ENCODE results near the gene ERMARD.

ERMARD gene

DNA sequence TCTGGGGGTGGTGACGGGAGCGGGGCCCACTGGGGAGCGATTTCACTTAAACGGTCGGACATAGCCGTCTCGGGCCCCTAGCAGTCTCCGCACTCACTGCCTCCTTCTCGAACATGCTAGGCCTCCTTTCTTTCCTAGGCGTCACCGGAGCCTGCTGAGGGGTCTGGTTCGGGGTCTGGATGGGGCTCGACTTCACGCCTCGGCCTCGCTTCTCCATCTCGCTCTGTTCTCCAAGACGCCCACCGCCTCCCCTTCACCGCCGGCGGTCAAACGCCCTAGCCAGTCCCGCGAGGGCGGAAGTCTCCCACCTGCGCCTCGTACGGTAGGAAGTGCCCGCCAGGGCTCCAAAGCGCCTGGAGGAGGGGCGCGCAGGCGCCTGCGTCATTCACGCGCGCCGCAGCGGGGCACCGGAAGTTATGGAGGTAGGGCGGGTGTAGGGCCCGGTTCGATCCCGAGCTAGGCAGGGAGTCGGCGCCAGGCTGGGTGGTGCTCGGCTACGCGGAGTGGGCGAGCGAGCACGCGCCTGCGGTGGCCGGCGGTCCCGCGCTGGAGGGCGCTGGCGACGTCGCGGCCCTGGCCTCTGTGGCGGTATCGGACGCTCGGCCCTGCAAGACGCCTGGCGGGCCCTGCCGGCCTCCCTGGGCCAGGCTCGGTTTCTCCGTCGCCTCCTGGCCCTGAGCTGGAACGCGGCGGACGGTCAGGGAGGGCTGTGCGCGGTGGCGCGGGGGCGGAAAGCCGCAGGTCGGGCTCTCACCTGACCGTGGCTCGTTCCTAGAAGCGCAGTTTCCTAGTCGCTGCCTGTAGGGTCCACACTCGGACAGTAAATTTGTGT is at the start of gene ERMARD, which contains the start of gene DYNLT2:
Gene ERMARD (plus strand): TSS at position 381 of the 832 bp plus-strand sequence. CDS start 36 bp downstream, at position 417.
Gene DYNLT2 (minus strand): TSS at position 331 of the 832 bp plus-strand sequence. CDS start 114 bp downstream, at position 217.
- TF ChIP-seq, protein P1, sequence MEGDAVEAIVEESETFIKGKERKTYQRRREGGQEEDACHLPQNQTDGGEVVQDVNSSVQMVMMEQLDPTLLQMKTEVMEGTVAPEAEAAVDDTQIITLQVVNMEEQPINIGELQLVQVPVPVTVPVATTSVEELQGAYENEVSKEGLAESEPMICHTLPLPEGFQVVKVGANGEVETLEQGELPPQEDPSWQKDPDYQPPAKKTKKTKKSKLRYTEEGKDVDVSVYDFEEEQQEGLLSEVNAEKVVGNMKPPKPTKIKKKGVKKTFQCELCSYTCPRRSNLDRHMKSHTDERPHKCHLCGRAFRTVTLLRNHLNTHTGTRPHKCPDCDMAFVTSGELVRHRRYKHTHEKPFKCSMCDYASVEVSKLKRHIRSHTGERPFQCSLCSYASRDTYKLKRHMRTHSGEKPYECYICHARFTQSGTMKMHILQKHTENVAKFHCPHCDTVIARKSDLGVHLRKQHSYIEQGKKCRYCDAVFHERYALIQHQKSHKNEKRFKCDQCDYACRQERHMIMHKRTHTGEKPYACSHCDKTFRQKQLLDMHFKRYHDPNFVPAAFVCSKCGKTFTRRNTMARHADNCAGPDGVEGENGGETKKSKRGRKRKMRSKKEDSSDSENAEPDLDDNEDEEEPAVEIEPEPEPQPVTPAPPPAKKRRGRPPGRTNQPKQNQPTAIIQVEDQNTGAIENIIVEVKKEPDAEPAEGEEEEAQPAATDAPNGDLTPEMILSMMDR (IDR thresholded peaks at IDR 0.05; ENCODE audit: low read depth, low read length, missing control alignments): no peak
- peak; percentile 73 for DNase-seq (ENCODE audit: low read depth)
- H3K4me3 ChIP-seq (ENCODE audit: low read depth, low read length): peak within 1 kb of the TSS; percentile 88

DNA sequence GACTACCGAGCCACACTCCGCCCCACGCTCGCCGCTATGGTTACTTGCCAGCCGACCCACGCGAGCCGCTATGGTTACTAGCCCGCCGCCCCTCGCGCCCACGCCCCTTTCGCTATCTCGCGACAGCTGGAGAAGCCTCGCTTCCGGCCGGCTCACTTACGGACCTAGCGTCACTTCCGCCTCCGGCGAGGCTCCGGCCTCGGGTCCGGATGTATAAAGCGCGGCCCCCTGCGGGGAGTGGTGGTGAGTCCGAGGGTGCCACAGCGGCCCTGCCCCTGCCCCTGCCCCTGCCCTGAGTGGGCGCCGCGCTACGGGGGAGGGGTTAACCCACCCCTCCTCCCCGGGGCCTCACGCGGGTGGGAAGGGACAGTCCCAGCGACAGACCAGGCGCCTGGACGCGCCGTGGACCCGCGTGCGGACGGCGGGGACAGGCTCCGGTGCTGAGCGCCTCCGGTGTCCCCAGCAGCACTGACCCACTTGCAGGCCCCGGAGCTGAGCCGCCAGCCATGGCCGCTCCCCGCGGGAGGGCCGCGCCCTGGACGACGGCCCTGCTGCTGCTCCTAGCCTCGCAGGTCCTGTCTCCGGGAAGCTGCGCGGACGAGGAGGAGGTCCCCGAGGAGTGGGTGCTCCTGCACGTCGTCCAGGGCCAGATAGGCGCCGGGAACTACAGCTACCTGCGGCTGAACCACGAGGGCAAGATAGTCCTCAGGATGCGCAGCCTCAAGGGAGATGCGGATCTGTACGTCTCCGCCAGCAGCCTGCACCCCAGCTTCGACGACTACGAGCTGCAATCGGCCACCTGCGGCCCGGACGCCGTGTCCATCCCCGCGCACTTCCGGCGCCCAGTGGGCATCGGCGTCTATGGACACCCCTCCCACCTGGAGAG is 49.2 kb upstream of the ERMARD start, which contains the start of the genes C6orf120 and WDR27:
Gene C6orf120 (plus strand): TSS at position 173 of the 886 bp plus-strand sequence. CDS start 334 bp downstream, at position 507.
Gene WDR27 (minus strand): TSS at position 76 of the 886 bp plus-strand sequence. CDS start 13,024 bp downstream, outside the sequence.
- TF ChIP-seq, protein P1 (IDR thresholded peaks at IDR 0.05; ENCODE audit: low read depth, low read length, missing control alignments): no peak
- peak within 1 kb of the TSS; percentile 79 for H3K4me3 ChIP-seq (ENCODE audit: low read depth, low read length)
- peak; percentile 86 for DNase-seq (ENCODE audit: low read depth)

DNA sequence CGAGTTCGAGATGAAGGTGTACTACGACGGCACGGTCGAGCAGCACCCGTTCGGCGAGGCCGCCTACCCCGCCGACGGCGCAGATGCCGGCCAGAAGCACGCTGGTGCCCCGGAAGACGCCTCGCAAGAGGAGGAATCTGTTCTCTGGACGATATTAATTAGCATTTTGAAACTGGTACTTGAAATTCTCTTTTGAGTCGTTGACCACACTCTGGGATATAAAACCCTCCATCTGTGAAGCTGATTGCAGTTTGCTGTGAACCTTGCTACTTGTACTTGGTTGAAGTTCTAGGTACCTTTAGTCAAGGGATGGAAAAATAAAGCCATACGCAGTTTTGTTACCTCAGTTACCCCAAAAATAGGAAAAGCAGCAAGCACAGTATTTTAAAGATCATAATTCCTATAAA is 48.6 kb upstream of the ERMARD start:
- TF ChIP-seq, protein P1 (IDR thresholded peaks at IDR 0.05; ENCODE audit: low read depth, low read length, missing control alignments): no peak
- peak overlapping the region; percentile 79 for H3K4me3 ChIP-seq (ENCODE audit: low read depth, low read length)
- no peak for DNase-seq (ENCODE audit: low read depth)

DNA sequence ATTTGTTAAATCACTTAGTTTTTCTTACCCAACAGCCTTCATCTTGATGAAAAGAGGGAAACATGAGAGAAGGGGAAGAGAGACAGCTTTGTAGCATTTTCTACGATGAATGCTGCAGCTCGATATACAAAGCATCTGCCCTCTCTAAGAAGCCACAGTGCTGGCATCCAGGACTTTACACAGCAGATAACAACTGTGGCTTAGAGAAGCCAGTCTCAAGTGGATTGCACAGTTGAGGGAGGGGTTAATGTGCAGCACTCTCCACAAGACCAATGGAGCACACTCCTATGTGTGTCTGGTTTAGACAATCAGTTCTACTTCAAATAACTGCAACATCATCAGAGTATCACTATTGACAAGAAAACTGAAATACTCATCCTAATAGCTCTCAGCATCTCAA is 43.6 kb upstream of the ERMARD start:
- TF ChIP-seq, protein P1 (IDR thresholded peaks at IDR 0.05; ENCODE audit: low read depth, low read length, missing control alignments): no peak
- no peak overlapping the region for H3K4me3 ChIP-seq (ENCODE audit: low read depth, low read length)
- DNase-seq (ENCODE audit: low read depth): no peak

DNA sequence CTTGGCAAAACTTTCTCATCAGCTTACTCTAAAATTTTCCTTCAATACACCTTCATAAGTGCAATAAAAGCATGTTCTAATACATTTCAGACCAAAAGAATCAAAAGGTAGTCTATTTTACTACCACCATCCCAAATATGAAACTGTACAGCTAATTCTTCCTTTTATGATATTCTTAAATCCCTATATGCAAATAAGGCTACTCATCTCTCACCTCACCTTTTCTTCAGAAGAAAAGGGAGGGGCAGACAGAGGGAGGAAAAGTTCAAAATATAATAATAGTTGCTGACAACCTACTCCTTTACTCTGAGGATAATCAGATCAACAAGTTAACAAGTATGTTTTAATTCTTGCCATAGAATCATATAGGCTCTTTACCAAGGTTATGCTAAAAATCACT is 42.1 kb upstream of the ERMARD start:
- H3K4me3 ChIP-seq (ENCODE audit: low read depth, low read length): no peak overlapping the region
- no peak for DNase-seq (ENCODE audit: low read depth)
- TF ChIP-seq, protein P1 (IDR thresholded peaks at IDR 0.05; ENCODE audit: low read depth, low read length, missing control alignments): no peak

DNA sequence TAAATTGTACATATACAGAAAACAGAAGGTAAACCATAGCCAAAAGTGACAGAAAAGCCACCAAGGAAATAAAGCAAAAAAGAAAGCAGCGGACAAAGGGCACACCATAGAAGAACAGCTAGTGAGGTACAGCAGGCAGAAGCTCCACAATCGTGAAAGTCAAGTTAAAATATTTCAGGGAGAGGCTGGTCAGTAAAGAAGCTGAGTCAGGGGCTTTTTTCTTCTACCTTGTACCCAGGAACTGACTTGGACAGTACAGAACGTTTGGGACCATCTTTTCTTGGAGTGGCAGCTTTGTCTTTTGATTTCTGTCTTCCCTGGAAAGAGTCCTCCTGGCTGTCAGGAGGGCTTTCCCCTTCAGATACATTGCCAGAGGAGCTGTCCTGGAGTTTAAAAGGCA is 41.4 kb upstream of the ERMARD start:
- no peak overlapping the region for H3K4me3 ChIP-seq (ENCODE audit: low read depth, low read length)
- DNase-seq (ENCODE audit: low read depth): no peak
- TF ChIP-seq, protein P1 (IDR thresholded peaks at IDR 0.05; ENCODE audit: low read depth, low read length, missing control alignments): no peak
